CD14-positive monocyte (primary cell): Measurements from ENCODE around the gene ING2. TPM values are rescaled to one million over a fixed set of nuclear protein-coding genes. Genes with fewer than 3 reads are reported as not detected.
"Not testable (repeated sequence)": the region's sequence is repeated elsewhere in the genome, so short reads cannot be mapped to it uniquely, and the experiment has no call there.

ENCODE experiments used
- DNase-seq, 3 donors: peaks; one replicate each; pipeline ENCODE4 v3.0.0-alpha.2; 2011 to 2022
- H2AFZ ChIP-seq: 2 replicates; pipeline ENCODE4 v1.6.0; 2012; ENCODE audit warnings: mild to moderate bottlenecking, low read depth, low read length, inconsistent platforms; ENCODE audit not compliant: insufficient read depth, poor library complexity, severe bottlenecking
- H3K27ac ChIP-seq, 2 donors: 1 replicate in 1 of 2; 2 replicates in 1 of 2; pipeline ENCODE4 v1.5.1; 2012 to 2013; ENCODE audit warnings: low read length in 2 of 2, control low read depth in 1 of 2, inconsistent platforms in 1 of 2, low read depth in 1 of 2, mild to moderate bottlenecking in 1 of 2
- H3K27me3 ChIP-seq, 2 donors: one replicate each; pipeline versions ENCODE4 v1.6.0 to v1.6.1; 2011 to 2013; ENCODE audit warnings: low read length in 2 of 2; ENCODE audit not compliant: control insufficient read depth in 2 of 2, insufficient read depth in 2 of 2
- H3K36me3 ChIP-seq, 2 donors: replicated peaks in 1 of 2; 1 replicate in 1 of 2; 2 replicates in 1 of 2; pipeline versions ENCODE4 v1.5.1 to v1.6.1; 2012 to 2013; ENCODE audit warnings: low read length in 2 of 2, control low read depth in 1 of 2, inconsistent platforms in 1 of 2, mild to moderate bottlenecking in 1 of 2; ENCODE audit not compliant: insufficient read depth in 2 of 2, control insufficient read depth in 1 of 2
- H3K4me1 ChIP-seq, 2 donors: 1 replicate in 1 of 2; 2 replicates in 1 of 2; pipeline versions ENCODE4 v1.5.1 to v1.6.1; 2012 to 2013; ENCODE audit warnings: low read length in 2 of 2, control low read depth in 1 of 2, inconsistent platforms in 1 of 2, mild to moderate bottlenecking in 1 of 2, moderate library complexity in 1 of 2; ENCODE audit not compliant: insufficient read depth in 2 of 2, control insufficient read depth in 1 of 2
- H3K4me2 ChIP-seq: replicated peaks from 2 replicates; pipeline ENCODE3; 2012; ENCODE audit warnings: low read length, moderate library complexity, mild to moderate bottlenecking; ENCODE audit not compliant: poor library complexity, severe bottlenecking; ENCODE audit errors: extremely low read depth
- H3K4me3 ChIP-seq, 3 experiments: fragments of 200-600 bp in 1 of 3; sonication (generic) in 1 of 3; replicated peaks in 1 of 3; 1 replicate in 2 of 3; 2 replicates in 1 of 3; pipeline ENCODE4 v1.5.1; 2011 to 2013; ENCODE audit warnings: low read length in 3 of 3, mild to moderate bottlenecking in 3 of 3, control low read depth in 2 of 3, low read depth in 2 of 3, inconsistent platforms in 1 of 3, moderate library complexity in 1 of 3
- H3K79me2 ChIP-seq: 2 replicates; pipeline ENCODE4 v1.6.0; 2012; ENCODE audit warnings: mild to moderate bottlenecking, control low read depth, inconsistent platforms, low read length, moderate library complexity; ENCODE audit not compliant: insufficient read depth
- H3K9ac ChIP-seq: 2 replicates; pipeline ENCODE4 v1.6.0; 2017; ENCODE audit warnings: low read length, mild to moderate bottlenecking; ENCODE audit not compliant: insufficient read depth, poor library complexity, severe bottlenecking
- H3K9me3 ChIP-seq, 2 donors: replicated peaks in 1 of 2; 1 replicate in 1 of 2; 2 replicates in 1 of 2; pipeline versions ENCODE4 v1.5.1 to v1.6.1; 2012 to 2013; ENCODE audit warnings: low read length in 2 of 2, control low read depth in 1 of 2; ENCODE audit not compliant: control insufficient read depth in 1 of 2, insufficient read depth in 1 of 2
- H4K20me1 ChIP-seq: 2 replicates; pipeline ENCODE4 v1.6.0; 2012; ENCODE audit warnings: mild to moderate bottlenecking, low read length, control low read depth, moderate library complexity; ENCODE audit not compliant: insufficient read depth
- H3K27ac Mint-ChIP-seq, 7 donors: one replicate each; pipeline ENCODE4 v1.8.0; 2020; ENCODE audit warnings: mild to moderate bottlenecking in 7 of 7, mixed read lengths in 7 of 7, moderate library complexity in 6 of 7, inconsistent platforms in 2 of 7
- H3K27me3 Mint-ChIP-seq, 3 donors: one replicate each; pipeline ENCODE4 v1.8.0; 2021 to 2022; ENCODE audit warnings: low read depth in 3 of 3, mild to moderate bottlenecking in 3 of 3, mixed read lengths in 3 of 3, moderate library complexity in 3 of 3, inconsistent platforms in 1 of 3
- H3K36me3 Mint-ChIP-seq, 2 donors: one replicate each; pipeline ENCODE4 v1.8.0; 2020; ENCODE audit warnings: mixed read lengths in 2 of 2, inconsistent platforms in 1 of 2, mild to moderate bottlenecking in 1 of 2
- H3K4me1 Mint-ChIP-seq: one replicate; pipeline ENCODE4 v1.8.0; 2020; ENCODE audit warnings: mild to moderate bottlenecking, mixed read lengths
- H3K4me3 Mint-ChIP-seq, 2 donors: one replicate each; pipeline ENCODE4 v1.8.0; 2020; ENCODE audit warnings: mild to moderate bottlenecking in 2 of 2, mixed read lengths in 2 of 2, moderate library complexity in 1 of 2
- H3K9me3 Mint-ChIP-seq, 7 donors: one replicate each; pipeline ENCODE4 v1.8.0; 2020 to 2022; ENCODE audit warnings: mixed read lengths in 7 of 7, mild to moderate bottlenecking in 6 of 7, moderate library complexity in 6 of 7, inconsistent platforms in 2 of 7
- WGBS: methylation state at CpG from one replicate; pipeline ENCODE4 v1.1.5; 2013; ENCODE audit warnings: missing lambda C conversion rate; ENCODE audit not compliant: insufficient coverage; 5-methylcytosine and 5-hydroxymethylcytosine counted together
- intact Hi-C, 2 donors: fragments of 100-400 bp; cut with micrococcal nuclease; formaldehyde crosslinking; loops; one replicate each; pipeline versions ENCODE4 v1.15.0 to v1.15.1; 2023
- polyA plus RNA-seq, 3 donors: library from polyadenylated mRNA; depleted of rRNA in 1 of 3; unstranded in 2 of 3; stranded (reverse) in 1 of 3; fragments of 300-500 nt in 2 of 3; fragments of >200 nt in 1 of 3; fragmentation: Illumina TruSeq in 2 of 3; gene quantifications; 1 replicate in 2 of 3; 2 replicates in 1 of 3; pipeline ENCODE4 v1.2.3, GENCODE V29; 2012 to 2021
- TF ChIP-seq, protein P1 (sequence below): fragments of 200-600 bp; IDR thresholded peaks from one replicate; pipeline ENCODE4 v1.8.0; 2022; ENCODE audit warnings: antibody characterized with exemption, mild to moderate bottlenecking

The ING2 gene
- polyA plus RNA-seq, 3 donors: 6.6 to 12.2 (median 10.5) TPM

DNA sequence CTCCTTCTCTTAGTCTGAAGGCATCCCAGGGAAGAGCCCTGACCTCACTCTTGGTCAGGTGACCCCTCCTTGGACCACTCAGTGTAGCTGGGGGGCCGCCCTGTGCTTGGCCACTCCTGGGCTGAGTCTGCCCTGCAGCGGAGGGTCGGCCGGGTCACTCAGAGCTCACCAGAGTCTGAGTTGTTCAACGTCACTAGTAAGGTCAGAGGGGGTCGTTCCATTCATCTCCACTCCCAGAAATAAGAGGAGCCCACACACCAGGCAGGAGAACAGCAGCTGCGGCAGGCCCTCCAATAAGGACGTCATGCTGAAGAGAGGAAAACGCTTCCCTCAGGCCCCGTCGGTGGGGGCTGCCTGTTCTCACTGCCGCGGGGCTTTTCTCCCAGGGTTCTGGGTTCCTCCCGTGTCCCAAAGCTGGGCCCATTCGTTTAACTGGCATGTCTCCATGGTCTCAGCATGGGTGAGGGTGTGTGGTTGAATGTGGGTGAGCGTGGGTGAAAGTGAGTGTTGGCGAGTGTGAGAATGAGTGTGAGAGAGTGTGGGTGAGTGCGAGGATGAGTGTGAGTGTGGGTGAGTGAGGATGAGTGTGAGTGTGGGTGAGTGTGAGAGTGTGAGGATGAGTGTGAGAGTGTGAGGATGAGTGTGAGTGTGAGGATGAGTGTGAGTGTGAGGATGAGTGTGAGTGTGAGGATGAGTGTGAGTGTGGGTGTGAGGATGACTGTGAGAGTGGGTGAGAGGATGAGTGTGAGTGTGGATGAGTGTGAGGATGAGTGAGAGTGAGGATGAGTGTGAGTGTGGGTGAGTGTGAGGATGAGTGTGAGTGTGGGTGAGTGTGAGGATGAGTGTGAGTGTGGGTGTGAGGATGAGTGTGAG lies 47.7 kb downstream of the ING2 start:
- Histone ChIP-seq H3K79me2 (no peaks in the 10 kb centered on the region), H2AFZ (no peak overlapping the region), H3K4me1 (no peaks in the 10 kb centered on the region), H3K9me3 (peaks cover 0 to 12% of the 10 kb centered on the region in 2 donors), H3K4me3 (no peak overlapping the region), H3K27ac (no peak overlapping the region), H3K9ac (no peak overlapping the region), H3K36me3 (no peaks in the 10 kb centered on the region), H3K27me3 (no peaks in the 10 kb centered on the region), H3K4me2 (no peak overlapping the region), H4K20me1 (no peaks in the 10 kb centered on the region)
- Mint-ChIP-seq H3K27me3 (peaks cover 0 to 6% (median 3%) of the 10 kb centered on the region in 3 donors), H3K4me3 (no peak overlapping the region), H3K36me3 (no peaks in the 10 kb centered on the region), H3K27ac (no peak overlapping the region), H3K9me3 (peaks cover 3 to 17% (median 10%) of the 10 kb centered on the region in 7 donors), H3K4me1 (peaks cover 3% of the 10 kb centered on the region)
- no peak for DNase-seq
- TF ChIP-seq, protein P1, sequence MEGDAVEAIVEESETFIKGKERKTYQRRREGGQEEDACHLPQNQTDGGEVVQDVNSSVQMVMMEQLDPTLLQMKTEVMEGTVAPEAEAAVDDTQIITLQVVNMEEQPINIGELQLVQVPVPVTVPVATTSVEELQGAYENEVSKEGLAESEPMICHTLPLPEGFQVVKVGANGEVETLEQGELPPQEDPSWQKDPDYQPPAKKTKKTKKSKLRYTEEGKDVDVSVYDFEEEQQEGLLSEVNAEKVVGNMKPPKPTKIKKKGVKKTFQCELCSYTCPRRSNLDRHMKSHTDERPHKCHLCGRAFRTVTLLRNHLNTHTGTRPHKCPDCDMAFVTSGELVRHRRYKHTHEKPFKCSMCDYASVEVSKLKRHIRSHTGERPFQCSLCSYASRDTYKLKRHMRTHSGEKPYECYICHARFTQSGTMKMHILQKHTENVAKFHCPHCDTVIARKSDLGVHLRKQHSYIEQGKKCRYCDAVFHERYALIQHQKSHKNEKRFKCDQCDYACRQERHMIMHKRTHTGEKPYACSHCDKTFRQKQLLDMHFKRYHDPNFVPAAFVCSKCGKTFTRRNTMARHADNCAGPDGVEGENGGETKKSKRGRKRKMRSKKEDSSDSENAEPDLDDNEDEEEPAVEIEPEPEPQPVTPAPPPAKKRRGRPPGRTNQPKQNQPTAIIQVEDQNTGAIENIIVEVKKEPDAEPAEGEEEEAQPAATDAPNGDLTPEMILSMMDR: no peak
- WGBS: 95% methylated on average over 17 of the region's 18 CpGs
- intact Hi-C loops: no loop called here

DNA sequence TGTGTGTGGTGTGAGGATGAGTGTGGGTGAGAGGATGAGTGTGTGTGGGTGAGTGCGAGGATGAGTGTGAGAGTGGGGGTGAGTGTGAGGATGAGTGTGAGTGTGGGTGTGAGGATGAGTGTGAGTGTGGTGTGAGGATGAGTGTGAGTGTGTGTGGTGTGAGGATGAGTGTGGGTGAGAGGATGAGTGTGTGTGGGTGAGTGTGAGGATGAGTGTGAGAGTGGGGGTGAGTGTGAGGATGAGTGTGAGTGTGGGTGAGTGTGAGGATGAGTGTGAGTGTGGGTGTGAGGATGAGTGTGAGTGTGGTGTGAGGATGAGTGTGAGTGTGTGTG lies 48.3 kb downstream of the ING2 start:
- H3K36me3 ChIP-seq, H3K27ac ChIP-seq, DNase-seq, H3K36me3 Mint-ChIP-seq, H3K4me1 Mint-ChIP-seq, H3K27me3 ChIP-seq, intact Hi-C loops, H3K27me3 Mint-ChIP-seq, H3K4me3 Mint-ChIP-seq, H2AFZ ChIP-seq, H3K79me2 ChIP-seq, H3K4me3 ChIP-seq, H4K20me1 ChIP-seq, H3K27ac Mint-ChIP-seq, H3K4me1 ChIP-seq, H3K4me2 ChIP-seq, H3K9ac ChIP-seq: not testable (repeated sequence)
- WGBS: no CpG with 5 or more reads among the region's 1 CpG
- peaks cover 0 to 12% of the 10 kb centered on the region in 2 donors for H3K9me3 ChIP-seq
- peaks cover 3 to 17% (median 11%) of the 10 kb centered on the region in 7 donors for H3K9me3 Mint-ChIP-seq
